ENCODE results near the gene FASN. TPM values are rescaled to one million over a fixed set of nuclear protein-coding genes. Genes with fewer than 3 reads are reported as not detected.

FASN gene
- total RNA-seq, 2 donors from 2014 or later, result 16.3 to 388 TPM

- Histone ChIP-seq H3K9me3 (no peaks in the 10 kb centered on the region), H3K27ac (no peak overlapping the region), H3K36me3 (replicated peaks in 1 of 2; ENCODE audit: insufficient read depth in 1 of 2, low read depth in 2 of 2) (peaks cover 21 to 56% of the 10 kb centered on the region in 2 donors), H3K4me1 (no peaks in the 10 kb centered on the region), H3K27me3 (no peaks in the 10 kb centered on the region), H3K4me3 (no peak overlapping the region)
- DNase-seq (no peak), ATAC-seq (no peak)
- no peak for TF ChIP-seq CTCF (IDR thresholded peaks at IDR 0.05)
- no peak for TF ChIP-seq POLR2A (IDR thresholded peaks at IDR 0.05)
- WGBS, 2 donors, result 90 to 91% methylated on average over 20 to 49 of the region's 49 CpGs
- intact Hi-C loops (cut with DNase I), result no loop called here
These were observed 12.8 kb downstream of the FASN start for GRCh38 chr17:82085031-82085861.

GRCh38 chr17:82084373-82085030, 13.5 kb downstream of the FASN start:
- peaks cover 21 to 58% of the 10 kb centered on the region in 2 donors for H3K36me3 ChIP-seq (replicated peaks in 1 of 2; ENCODE audit: insufficient read depth in 1 of 2, low read depth in 2 of 2)
- 88 to 100% methylated on average over 7 to 26 of the region's 31 CpGs for WGBS, 2 donors
- DNase-seq (no peak), ATAC-seq (no peak)
- no peaks in the 10 kb centered on the region for H3K27me3 ChIP-seq
- H3K4me3 ChIP-seq, result no peak overlapping the region
- no peaks in the 10 kb centered on the region for H3K9me3 ChIP-seq
- intact Hi-C loops (cut with DNase I), result no loop called here
- H3K4me1 ChIP-seq, result no peaks in the 10 kb centered on the region
- no peak overlapping the region for H3K27ac ChIP-seq
- TF ChIP-seq CTCF (IDR thresholded peaks at IDR 0.05) (no peak), POLR2A (IDR thresholded peaks at IDR 0.05) (no peak)

GRCh38 chr17:82083533-82084359, 14.3 kb downstream of the FASN start:
- peaks cover 18 to 52% of the 10 kb centered on the region in 2 donors for H3K36me3 ChIP-seq (replicated peaks in 1 of 2; ENCODE audit: insufficient read depth in 1 of 2, low read depth in 2 of 2)
- 93 to 95% methylated on average over 34 to 43 of the region's 55 CpGs for WGBS, 2 donors
- no peaks in the 10 kb centered on the region for H3K9me3 ChIP-seq
- ATAC-seq, result no peak
- intact Hi-C loops (cut with DNase I), result no loop called here
- H3K4me1 ChIP-seq, result no peaks in the 10 kb centered on the region
- no peak for DNase-seq
- H3K4me3 ChIP-seq, result no peak overlapping the region
- TF ChIP-seq POLR2A (IDR thresholded peaks at IDR 0.05) (no peak), CTCF (IDR thresholded peaks at IDR 0.05) (no peak)
- no peak overlapping the region for H3K27ac ChIP-seq
- H3K27me3 ChIP-seq, result no peaks in the 10 kb centered on the region

GRCh38 chr17:82083009-82083408, 15.0 kb downstream of the FASN start:
- no peak overlapping the region for H3K4me3 ChIP-seq
- ATAC-seq (no peak), DNase-seq (no peak)
- H3K36me3 ChIP-seq (replicated peaks in 1 of 2; ENCODE audit: insufficient read depth in 1 of 2, low read depth in 2 of 2), result peaks cover 12 to 46% of the 10 kb centered on the region in 2 donors
- no peaks in the 10 kb centered on the region for H3K27me3 ChIP-seq
- intact Hi-C loops (cut with DNase I), result no loop called here
- WGBS, 2 donors, result 80 to 95% methylated on average over 3 to 24 of the region's 24 CpGs
- no peak overlapping the region for H3K27ac ChIP-seq
- no peak for TF ChIP-seq CTCF (IDR thresholded peaks at IDR 0.05)
- no peak for TF ChIP-seq POLR2A (IDR thresholded peaks at IDR 0.05)
- no peaks in the 10 kb centered on the region for H3K9me3 ChIP-seq
- no peaks in the 10 kb centered on the region for H3K4me1 ChIP-seq

Measured in body of pancreas (tissue), 4 donors.